Activated CD4-positive, alpha-beta T cell treated with anti-CD3 and anti-CD28 coated beads for 4 hours (primary cell): Measurements from ENCODE around the gene NPDC1.

Source experiments
- DNase-seq, 2 donors: peaks; one replicate each; pipeline ENCODE4 v3.0.0-alpha.2; 2020

Gene NPDC1

DNA sequence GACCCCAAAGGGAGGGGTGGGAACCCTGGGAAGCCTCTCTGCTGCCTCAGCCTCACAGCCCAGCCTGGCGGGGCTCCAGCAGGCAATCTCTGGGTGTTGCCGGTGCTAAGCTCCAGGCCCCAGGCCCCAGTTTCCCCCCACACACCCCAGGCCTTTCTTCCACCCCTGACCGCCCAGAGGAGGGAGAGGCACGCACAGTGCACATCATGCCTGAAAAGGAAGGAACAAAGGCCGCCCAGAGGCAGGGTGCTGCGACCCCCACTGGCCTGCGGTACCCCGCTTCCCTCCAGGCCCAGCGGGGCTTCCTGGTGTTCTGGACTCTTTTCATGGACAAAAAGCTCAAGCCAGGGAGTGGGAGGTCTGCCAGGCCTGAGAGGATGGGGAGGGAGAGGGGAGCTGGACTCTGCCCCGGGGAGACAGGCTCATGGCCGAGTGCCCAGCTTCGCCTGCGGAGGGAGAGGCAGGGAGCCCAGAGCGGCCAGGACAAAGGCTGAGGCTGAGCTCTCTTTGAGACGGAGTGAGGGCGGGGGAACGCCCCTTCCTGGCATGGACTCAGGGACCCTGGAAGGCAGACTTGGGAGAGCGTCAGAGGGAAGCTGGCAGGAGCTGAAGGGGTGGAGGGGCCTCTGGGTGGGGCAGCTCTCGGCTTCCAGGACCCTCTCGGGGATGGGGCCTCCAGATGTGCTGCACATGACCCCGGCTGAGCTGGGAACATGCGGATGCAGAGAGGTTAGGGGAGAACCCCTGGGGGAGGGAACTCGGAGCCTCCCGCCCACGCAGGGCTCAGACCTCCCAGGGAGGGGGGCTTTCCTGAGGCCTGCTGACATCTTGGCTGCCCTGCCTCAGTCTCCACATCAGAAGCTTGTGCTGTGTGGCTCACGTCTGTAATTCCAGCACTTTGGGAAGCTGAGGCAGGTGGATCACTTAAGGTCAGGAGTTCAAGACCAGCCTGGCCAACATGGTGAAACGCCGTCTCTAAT, 9.7 kb upstream of the NPDC1 start:
- no peak for DNase-seq

DNA sequence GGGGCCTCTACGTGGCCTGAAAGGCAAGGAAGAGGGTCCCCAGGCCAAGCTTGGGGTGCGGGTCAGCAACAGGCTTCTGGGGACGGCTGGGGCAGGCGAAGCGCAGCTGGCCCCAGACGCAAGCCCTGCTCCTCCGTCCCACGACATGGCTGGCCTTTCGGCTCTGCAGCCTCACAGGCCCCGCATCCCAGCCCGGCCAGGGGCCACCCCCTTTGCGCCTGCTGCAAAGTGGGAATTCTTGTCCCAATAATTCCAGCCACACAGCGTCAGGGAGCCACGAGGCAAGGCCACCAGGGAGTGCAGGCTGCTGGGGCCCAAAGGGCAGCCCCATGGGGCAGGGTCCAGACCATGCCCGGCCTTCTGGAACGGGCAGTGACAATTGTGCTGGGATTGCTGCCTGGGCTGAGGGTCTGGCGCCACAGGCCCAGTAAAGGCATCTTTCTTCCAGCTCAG, 9.0 kb upstream of the NPDC1 start:
- no peak for DNase-seq

DNA sequence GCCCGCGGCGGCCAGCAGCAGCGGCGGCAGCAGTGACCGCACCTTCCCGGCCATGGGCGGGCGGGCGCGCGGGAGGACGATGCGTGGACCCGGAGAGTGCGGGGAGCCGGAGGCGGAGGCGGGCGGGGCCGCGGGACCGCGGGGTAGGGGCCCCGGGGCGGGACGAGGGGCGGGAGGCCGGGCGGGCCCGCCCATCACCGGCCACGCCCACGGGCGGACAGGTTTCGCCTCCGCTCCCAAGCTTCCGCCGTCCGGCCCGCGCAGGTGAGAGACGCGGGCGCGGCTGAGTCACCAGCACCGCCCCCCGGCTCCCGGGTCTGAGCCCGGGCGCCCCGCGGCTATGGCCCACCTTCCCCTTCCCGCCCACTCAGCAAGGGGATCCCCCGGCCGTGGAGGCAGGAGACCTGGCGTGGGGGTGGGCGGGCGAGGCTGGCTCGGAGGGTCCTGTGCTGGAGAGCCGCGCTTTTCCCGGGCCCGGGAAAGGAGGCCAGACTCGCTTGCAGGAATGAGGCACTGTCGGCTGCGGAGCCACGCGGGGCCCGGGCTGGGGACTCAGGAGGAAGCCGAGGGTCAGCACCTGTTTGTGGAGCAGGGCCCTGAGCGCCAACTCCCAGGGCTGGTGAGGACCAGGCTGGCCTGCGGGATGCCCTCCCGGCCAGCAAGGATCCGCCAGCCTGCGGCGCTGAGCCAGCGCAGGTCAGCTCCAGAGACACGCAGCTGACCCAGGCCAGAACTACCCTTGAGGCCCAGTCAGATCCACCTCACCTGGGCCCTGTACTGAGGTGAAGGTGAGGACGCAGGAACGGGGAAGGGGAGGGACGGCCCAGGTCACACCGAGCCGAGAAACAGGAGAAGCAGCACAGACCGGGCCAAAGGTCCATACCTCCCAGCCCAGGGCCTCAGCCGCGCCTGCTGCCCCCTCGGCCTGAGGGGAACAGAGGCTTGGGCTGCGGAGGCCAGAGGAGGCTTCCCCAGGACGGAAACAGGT, 8.3 kb upstream of the NPDC1 start, which contains the start of gene ENTPD2:
Gene ENTPD2 (minus strand): TSS at position 118 of the 988 bp plus-strand sequence. CDS start 64 bp downstream, at position 54.
- DNase-seq = peak; percentile 44 to 58

DNA sequence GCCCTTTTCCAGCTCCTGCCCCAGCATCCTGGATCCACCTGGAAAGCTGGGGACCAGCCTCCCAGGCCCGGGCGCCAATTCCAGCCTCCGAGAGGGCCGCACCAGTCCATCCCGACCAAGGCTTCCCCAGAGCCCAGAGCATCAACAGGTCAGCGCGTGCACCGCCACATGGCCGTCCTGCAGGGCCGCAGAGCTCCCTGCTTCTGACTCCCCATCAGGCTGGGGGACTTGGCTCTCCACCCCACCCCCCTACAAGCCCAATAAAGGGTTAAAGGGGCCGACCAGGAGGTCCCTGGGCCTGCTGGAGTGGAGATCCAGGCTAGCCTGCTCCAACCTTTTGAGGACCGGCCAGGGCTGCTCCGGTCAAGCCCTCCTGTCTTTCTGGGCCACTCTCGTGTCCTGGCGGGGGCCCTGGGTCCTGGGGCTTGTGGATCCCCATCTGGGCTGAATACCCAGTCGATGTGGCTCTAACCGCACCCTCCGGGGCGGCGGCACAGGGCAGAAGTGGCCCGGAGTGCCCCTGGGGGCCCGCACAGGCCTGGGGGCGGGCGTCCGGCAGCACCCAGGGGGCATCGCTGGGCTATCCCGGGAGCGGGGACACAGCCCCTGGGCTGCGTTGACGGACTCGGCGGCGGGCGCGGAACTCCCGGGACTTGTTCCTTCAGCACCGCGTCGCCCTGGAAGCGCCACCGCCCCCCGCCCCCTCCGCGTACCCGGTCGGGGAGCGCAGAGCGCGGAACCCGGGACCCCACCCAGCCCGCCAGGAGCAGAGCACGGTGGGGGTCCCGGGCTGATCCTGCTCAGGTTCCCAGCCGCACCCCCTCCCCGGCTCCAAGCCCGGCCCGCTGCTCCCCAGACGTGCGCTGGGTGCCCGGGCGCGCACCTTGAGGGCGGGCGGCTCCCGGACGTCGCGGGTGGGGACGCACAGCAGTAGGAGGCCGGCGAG, 7.3 kb upstream of the NPDC1 start:
- no peak for DNase-seq

DNA sequence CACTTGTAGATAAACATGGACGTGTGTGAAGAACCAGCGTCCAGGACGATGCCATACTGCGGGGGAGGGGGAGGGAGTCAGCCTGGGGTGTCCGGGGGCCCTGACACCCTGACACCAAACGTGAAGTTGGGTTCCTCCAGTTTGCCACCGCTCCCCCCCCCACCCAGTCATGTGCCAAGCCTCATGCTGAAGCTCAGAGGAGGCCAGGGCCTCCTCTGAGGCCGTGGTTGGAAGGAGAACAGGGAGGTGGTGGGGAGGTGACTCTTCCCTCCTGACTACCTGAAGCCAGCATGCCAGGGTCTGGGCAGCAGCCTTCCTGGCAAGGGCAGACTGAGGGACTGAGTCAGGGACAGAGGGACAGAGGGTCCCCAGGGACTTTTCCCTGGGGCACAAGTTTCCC, 6.3 kb upstream of the NPDC1 start:
- no peak for DNase-seq

DNA sequence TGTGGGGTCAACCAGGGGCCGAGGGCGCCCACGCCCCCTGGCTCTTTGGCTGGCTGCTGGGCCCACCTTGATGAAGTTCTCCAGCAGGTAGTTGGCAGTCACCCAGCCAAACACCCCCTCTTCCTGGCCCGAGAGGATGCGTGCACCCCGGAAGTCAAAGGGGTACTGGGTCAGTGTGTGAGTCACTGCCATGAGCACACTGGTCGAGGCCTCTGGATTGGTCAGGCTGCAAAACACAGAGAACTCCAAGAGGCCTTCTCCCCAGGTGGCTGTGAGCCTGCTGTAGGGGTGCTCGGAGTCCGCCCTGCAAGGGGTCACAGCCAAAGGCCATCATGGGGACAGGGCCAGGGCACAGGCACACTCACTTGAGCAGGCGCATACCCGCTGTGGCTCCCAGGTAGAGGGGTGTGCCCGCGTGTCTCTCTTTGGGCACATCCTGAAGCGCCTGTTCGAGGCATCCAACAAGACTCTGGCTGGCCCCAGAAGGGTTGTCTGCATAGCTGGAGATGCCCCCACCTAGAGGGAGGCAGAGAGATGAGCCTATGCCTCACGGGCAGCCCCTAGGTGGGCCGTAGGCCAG, 5.3 kb upstream of the NPDC1 start:
- DNase-seq = no peak

DNA sequence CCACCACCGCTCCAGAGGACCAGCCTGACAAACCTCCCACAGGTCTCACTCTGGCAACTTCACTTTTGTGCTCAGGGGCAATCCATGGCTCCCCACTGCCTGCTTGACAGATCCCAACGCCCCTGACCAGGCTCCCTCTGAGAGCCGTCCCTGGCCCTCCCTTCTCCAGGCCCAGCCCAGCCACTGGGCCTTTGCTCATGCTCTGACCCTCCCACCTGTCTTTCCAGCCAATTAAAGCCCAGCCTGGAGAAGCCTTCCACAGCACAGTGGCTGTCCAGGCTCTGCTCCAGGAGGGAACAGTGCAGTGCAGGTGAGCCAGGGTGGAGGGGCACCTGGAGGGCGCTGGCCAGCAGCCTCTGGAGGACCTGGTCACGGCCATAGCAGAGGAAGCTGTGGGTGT, 4.6 kb upstream of the NPDC1 start:
- DNase-seq = no peak

DNA sequence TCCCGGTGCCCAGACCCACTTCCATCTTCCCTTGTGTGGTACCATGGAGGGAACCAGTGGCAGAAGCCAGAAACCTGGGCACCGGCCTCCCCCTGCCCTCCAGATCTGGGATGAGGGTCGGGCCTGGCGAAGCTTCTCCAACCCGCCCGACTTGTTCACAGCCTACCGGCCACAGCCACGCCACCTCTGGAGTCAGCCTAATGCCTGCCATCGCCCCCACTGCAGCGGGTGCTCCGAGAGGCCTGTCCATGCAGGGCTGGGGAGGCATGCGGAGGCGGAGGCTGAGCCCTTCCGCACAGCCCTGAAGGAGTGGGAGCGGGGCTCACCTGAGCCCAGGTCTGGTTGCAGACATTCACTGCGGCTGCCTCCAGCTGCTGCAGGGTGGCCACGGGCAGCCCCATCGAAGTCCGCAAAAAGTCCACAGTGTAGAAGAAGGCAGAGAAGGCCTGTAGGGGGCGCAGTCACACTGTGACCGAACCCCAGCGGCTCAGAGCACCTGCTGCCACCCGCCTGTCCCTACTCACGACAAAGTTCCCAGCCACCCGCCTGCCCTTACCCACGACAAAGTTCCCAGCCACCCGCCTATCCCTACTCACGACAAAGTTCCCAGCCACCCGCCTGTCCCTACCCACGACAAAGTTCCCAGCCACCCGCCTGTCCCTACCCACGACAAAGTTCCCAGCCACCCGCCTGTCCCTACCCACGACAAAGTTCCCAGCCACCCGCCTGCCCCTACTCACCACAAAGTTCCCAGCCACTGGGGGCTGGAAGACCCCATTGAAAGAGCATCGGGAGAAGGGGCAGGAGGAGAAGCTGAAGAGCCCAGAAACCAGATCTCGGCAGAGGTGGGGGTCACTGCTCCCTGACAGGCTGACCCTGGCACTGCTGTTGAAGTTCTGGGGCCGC, 3.8 kb upstream of the NPDC1 start:
- DNase-seq = peak in 1 of 2 donors; percentile 52

DNA sequence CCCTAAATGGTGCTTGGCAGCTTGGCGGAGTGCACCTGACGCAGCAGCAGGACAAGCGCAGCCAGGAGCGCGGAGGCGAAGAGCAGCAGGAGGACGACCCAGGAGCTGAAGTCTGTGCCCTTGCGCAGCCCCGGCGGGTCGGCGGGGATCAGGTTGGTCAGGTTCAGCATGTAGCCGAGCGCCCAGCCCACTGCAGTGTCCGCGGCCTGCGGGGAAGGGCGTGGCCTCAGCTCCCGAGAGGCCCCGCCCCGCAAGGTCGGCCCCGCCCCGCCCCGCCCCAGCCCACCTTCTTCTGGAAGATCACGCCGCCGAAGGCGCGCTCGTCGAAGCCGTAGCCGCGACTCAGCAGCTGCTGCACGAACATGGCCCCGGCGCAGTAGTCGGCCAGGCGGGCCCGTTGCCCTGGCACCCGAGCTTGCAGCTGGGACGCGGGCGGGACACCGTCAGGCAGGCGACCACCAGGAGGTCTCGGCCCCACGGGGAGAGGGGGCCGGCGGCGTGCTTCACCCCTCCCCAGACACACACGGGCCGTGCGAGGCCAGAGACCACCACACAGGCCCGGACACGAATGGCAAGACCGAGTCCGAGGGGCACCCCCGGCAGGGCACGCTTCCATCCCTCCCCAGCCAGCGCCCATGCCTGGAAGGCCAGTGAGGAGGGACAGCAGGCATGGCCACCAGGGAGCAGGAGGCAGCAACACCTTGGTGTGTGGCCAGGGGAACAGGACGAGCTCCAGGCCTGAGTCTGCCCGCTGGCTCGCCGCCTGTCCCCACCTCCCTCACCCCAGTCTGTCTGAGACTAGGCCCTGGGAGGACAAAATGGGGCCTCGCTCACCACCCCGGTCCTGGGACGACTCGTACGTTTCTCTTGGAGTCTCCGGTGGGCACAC, 2.9 kb upstream of the NPDC1 start:
- DNase-seq = no peak

DNA sequence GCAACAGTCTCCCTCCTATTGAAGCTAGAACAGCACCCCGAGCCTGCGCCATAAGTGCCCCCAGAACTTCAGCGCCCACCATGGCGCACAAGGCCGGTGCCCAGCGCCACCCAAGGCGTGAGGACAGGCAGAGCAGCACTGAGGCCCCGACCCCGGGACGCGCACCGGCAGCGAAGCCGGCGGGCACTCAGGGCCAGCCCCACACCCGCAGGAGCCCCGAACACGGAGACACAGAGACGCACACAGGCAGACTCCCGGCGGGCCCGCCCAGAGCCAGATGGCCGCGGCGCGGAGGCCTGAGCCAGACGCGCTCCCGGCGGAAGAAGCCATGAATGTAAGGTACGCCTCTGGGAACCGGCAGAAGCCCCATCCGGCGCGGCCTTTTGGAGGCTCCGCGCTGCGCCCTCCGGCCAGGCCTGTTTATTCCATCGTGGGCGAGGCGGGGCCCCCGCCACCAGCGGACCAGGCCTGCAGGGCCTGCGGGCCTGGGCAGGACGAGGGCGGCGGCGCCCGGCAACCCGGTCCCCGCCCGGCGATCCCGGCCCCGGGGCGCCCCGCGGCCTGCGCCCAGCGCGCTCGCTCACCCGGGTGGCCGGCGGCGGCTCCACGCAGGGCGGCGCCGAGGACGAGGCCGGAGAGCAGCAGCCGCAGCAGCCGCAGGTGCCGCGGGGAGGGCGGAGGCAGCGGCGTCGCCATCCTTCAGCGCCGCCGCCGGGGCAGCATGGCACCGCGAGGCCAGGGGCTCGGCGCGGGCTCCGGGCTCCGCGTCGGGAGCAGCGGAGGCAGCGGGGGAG, 486 bp downstream of the NPDC1 start:
- no peak for DNase-seq

DNA sequence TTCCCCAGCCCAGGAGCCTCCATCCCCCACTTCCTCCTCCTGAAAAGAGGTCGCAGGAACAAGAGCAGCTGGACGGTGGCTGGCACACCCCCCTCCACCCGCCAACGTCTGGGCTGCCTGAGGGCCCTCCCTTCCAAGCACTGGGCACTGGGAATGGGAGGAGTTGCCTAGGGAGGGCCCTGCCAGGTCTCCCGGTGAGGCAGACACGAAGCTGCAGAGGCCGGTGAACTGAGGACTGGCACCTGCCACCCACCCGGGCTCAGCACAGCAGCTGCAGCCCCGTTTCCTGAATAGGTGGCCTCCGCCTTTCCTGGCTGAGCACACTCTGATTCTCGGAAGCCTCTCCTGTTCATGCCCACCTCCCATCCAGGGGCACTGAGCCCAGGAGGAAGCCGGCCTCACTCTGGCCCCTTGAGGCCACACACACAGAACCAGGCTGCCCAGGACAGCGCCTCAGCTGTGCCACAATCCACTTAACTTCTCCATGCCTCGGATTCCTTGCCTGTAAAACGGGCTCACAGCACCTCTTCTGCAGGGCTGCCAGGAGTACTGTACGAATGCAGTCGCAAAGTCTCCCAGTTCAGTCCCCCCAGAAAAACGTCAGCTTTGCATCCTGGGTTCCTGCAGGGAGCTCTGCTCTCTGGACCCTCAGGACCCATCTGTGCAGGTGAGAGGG, 1.3 kb downstream of the NPDC1 start:
- no peak for DNase-seq

DNA sequence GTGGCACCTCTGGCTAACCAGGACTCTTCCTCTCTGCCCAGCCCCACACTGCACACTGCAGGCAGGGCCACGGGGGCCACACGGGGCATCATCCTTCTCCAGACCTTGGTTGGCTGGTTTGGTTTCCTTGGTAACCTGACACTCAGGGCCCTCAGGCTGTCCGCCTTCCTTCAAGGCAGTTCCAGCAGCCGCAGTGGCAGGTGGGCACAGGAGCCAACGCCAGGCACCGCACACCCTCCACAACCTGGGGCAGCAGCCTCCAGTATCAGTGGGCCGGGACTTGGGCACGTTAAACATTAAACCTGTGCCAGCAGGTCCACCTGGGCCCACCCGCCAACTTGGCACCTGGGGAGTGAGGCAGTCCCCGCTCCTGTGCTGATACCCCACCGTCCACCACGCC, 1.9 kb downstream of the NPDC1 start:
- DNase-seq = no peak

DNA sequence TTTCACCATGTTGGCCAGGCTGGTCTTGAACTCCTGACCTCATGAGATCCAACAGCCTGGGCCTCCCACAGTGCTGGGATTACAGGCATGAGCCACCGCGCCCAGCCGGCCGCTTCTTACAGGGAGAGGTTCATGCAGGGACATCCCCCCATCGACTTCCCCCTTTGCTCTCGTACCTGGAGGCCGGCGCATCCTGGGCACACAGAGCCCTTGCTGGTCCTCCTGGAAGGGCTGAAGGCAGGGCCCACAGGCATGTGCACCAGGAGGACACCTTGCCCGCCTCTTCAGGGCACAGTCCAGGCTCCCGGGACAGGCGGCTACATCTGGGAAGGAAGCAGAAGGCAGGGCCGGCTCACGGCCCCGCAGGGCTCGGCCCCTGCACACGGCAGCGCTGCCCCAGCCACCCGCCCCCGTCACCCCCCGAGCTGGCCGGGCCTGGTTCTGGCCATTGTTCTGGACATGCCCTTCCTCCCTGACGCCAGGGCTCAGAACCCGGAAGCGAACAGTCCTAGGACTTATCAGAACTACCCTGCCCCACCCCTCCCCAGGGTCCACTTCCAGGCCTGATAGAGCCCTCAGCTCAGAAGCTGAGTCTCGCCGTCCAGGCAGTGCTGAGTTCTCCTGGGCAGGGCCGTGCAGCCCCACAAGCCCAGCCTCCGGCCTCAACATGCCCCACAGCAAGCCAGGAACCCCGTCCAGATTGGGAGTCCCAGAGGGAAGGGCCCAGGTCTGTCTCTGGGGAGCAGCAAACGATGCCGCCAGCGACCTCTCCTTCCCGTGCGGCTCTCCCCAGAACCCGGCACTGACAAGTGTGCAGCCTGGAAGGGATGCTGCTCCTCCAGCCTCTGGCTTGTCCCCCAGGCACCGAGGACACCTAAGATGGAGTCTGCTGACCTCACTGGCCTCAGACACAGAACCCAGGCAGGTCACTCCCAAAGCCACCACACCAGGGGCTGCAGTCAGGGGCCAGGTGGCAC, 2.9 kb downstream of the NPDC1 start:
- no peak for DNase-seq

DNA sequence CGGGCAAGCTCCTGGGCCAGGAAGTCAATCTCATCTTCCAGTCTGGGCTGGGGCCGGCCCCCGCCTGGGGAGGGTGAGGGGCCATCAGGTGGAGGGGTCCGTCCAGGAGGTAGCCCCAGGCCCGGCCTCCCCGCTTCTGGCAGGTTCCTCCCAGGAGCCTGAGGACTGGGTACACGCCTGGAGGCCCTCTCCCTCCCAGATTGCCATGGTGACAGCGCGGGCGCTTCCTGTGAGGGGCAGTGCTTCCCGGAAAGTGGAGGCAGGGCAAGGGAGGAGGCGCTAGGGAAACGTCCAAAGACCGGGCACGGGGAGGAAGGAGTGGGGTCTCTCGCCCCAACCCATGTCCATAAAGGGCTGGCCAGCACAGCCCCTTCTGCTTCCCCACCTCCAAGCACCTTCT, 4.9 kb downstream of the NPDC1 start:
- DNase-seq = no peak

DNA sequence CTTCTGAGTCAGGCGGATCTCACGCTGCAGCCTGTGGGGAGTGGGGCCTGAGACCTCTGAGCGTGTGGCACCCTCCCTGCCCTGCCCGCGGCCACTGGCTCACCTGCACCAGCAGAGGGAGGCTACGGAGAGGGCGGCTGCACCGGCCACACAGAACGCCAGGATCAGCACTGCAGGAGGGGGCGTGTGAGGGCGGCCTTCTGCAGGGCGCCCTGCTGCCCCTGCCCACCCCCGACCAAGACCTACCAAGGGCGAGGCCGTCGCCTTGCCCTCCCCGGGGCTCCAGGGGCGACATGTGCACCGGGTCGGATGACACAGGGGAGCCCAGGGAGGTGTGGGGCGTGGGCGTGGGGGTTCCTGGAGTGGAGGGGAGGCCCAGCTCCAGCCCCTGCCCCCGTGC, 5.4 kb downstream of the NPDC1 start:
- no peak for DNase-seq

DNA sequence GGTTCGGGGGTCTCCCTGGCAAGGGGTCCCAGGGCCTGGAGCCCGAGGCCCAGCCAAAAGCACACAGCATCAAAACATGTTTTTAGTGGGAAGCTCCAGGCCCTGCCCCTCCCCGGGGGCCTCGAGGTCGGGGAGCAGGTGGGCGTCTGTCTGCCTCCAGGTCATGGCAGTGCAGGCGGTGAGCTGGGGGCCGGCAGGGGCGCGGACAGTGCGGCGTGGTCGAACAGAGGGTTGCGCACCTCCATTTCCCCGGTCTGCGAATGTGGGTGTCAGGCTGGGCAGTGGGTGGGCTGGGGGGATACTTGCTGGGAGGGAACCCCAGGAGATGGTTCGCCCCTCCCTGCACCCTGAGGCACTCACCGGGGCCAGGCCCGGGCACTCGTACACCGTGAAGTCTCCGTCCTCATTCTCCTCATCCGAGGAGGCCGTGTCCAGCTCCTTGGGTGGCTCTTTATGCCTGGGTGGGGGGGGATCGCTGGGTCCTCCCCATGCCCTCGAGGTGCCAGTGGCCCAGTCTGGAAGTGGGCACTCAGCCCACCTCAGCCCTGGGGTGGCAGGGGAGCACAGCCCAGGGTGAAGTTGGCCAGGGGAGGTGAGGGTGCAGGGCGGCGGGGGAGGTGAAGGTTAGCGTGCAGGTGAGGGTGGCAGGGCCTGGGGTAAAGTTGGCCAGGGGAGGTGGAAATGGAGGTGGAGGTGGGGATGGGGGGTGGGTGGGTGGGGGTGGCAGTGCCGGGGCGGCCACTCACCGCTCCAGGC, 6.2 kb downstream of the NPDC1 start:
- DNase-seq = no peak
